Measurements from ENCODE around the gene LGALS8.

DNA sequence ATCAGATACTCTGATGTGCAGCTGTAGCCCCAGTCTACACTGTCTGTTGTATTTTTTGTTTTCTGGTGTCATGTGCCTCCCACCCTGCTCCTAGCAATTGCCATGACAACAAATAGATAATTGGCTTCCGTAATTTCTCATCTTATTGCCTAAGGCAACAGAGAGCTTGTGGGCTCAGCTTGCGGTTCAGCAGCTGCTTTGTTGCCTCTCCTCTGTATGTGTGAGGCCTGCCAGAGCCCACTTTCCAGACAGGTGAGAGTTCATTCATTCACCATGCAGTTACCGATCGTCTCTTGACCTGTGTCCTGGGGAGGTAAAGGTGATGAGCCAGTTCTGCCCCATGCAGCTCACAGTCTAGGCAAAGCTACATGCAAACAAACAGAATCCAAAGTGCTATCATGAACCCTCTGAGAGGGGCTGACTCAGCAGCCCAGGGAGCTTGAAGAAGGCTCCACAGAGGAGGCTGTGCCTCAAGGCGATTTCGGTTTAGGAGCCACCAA, 11.9 kb downstream of the LGALS8 start:
- TF ChIP-seq POLR2A (IDR thresholded peaks at IDR 0.05), result no peak
- TF ChIP-seq, protein P1, sequence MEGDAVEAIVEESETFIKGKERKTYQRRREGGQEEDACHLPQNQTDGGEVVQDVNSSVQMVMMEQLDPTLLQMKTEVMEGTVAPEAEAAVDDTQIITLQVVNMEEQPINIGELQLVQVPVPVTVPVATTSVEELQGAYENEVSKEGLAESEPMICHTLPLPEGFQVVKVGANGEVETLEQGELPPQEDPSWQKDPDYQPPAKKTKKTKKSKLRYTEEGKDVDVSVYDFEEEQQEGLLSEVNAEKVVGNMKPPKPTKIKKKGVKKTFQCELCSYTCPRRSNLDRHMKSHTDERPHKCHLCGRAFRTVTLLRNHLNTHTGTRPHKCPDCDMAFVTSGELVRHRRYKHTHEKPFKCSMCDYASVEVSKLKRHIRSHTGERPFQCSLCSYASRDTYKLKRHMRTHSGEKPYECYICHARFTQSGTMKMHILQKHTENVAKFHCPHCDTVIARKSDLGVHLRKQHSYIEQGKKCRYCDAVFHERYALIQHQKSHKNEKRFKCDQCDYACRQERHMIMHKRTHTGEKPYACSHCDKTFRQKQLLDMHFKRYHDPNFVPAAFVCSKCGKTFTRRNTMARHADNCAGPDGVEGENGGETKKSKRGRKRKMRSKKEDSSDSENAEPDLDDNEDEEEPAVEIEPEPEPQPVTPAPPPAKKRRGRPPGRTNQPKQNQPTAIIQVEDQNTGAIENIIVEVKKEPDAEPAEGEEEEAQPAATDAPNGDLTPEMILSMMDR (IDR thresholded peaks at IDR 0.05), result no peak
